Suprapubic skin (tissue), 4 donors: ENCODE measurements around the gene NRGN. TPM values are rescaled to one million over a fixed set of nuclear protein-coding genes. Genes with fewer than 3 reads are reported as not detected.

Experiments used
- DNase-seq, 2 donors: peaks; one replicate each; pipeline ENCODE4 v3.0.0-alpha.2; 2019; ENCODE audit warnings: low spot score in 2 of 2
- H3K27ac ChIP-seq: fragments of 200-600 bp; sonication (generic); one replicate; pipeline ENCODE4 v1.5.1; 2019
- H3K27me3 ChIP-seq: fragments of 200-600 bp; sonication (generic); one replicate; pipeline ENCODE4 v1.5.1; 2019
- H3K36me3 ChIP-seq: fragments of 200-600 bp; sonication (generic); one replicate; pipeline ENCODE4 v1.5.1; 2019
- H3K4me1 ChIP-seq: fragments of 200-600 bp; sonication (generic); one replicate; pipeline ENCODE4 v1.5.1; 2019
- H3K4me3 ChIP-seq: fragments of 200-600 bp; sonication (generic); one replicate; pipeline ENCODE4 v1.5.1; 2019; ENCODE audit warnings: mild to moderate bottlenecking
- H3K9me3 ChIP-seq: fragments of 200-600 bp; sonication (generic); one replicate; pipeline ENCODE4 v1.5.1; 2019
- CTCF ChIP-seq, 2 donors: fragments of 200-600 bp in 1 of 2; fragments of 450-650 bp in 1 of 2; sonication (generic) in 1 of 2; IDR thresholded peaks; one replicate each; pipeline ENCODE4 v1.5.1; 2016 to 2019; ENCODE audit warnings: antibody characterized with exemption in 2 of 2, mild to moderate bottlenecking in 1 of 2, moderate library complexity in 1 of 2
- EP300 ChIP-seq: sonication (generic); formaldehyde crosslinking; IDR thresholded peaks from one replicate; pipeline ENCODE4 v1.6.1; 2017; ENCODE audit warnings: antibody characterized with exemption
- POLR2A ChIP-seq, 2 donors: fragments of 450-650 bp; IDR thresholded peaks; one replicate each; pipeline ENCODE4 v1.6.1; 2017; ENCODE audit warnings: antibody characterized with exemption in 2 of 2, mild to moderate bottlenecking in 2 of 2, moderate library complexity in 2 of 2
- POLR2AphosphoS5 ChIP-seq, 3 donors: sonication (generic); formaldehyde crosslinking; IDR thresholded peaks; one replicate each; pipeline ENCODE4 v1.6.1; 2017; ENCODE audit warnings: antibody characterized with exemption in 3 of 3
- WGBS: methylation state at CpG from one replicate; pipeline ENCODE4 v1.1.5; 2018; 5-methylcytosine and 5-hydroxymethylcytosine counted together
- total RNA-seq, 4 donors: library from RNA; depleted of rRNA; stranded (reverse); fragments of >200 nt; gene quantifications; one replicate each; pipeline ENCODE4 v1.1.0, GENCODE V29; 2016

Gene NRGN
- total RNA-seq, 4 donors from 2014 or later: 0.65 to 1.3 TPM; not detected in 2

- DNase-seq: no peak
- Histone ChIP-seq H3K4me1 (peaks cover 41% of the 10 kb centered on the region), H3K27me3 (peaks cover 53% of the 10 kb centered on the region), H3K36me3 (peaks cover 8% of the 10 kb centered on the region), H3K27ac (no peak overlapping the region), H3K9me3 (no peaks in the 10 kb centered on the region), H3K4me3 (peak overlapping the region; percentile 51)
- WGBS: 1% methylated on average over 25 of the region's 45 CpGs
- TF ChIP-seq POLR2AphosphoS5 (IDR thresholded peaks at IDR 0.05) (no peak), CTCF (IDR thresholded peaks at IDR 0.05) (no peak), EP300 (no peak), POLR2A (IDR thresholded peaks at IDR 0.05) (no peak)
Observed at GRCh38 chr11:124762624-124763155, 22.9 kb downstream of the NRGN start.

- Histone ChIP-seq H3K9me3 (no peaks in the 10 kb centered on the region), H3K4me1 (peaks cover 35% of the 10 kb centered on the region), H3K27ac (no peak overlapping the region), H3K36me3 (peaks cover 11% of the 10 kb centered on the region), H3K4me3 (peak overlapping the region; percentile 51), H3K27me3 (peaks cover 47% of the 10 kb centered on the region)
- WGBS: 9% methylated on average over 20 of the region's 21 CpGs
- TF ChIP-seq POLR2AphosphoS5 (IDR thresholded peaks at IDR 0.05) (no peak), CTCF (IDR thresholded peaks at IDR 0.05) (peak; percentile 52 to 73)
- peak; percentile 84 to 87 for DNase-seq
Observed at GRCh38 chr11:124763156-124763947, 23.6 kb downstream of the NRGN start.

- 91% methylated on average over 2 of the region's 2 CpGs for WGBS
- TF ChIP-seq CTCF (IDR thresholded peaks at IDR 0.05) (no peak), EP300 (no peak), POLR2AphosphoS5 (IDR thresholded peaks at IDR 0.05) (no peak), POLR2A (IDR thresholded peaks at IDR 0.05) (no peak)
- Histone ChIP-seq H3K4me3 (no peak overlapping the region), H3K27ac (no peak overlapping the region), H3K4me1 (peaks cover 15% of the 10 kb centered on the region), H3K9me3 (no peaks in the 10 kb centered on the region), H3K36me3 (peaks cover 11% of the 10 kb centered on the region), H3K27me3 (peaks cover 19% of the 10 kb centered on the region)
- no peak for DNase-seq
Observed at GRCh38 chr11:124766156-124766555, 26.4 kb downstream of the NRGN start.

GRCh38 chr11:124768914-124769313 is 29.2 kb downstream of the NRGN start:
- no peaks in the 10 kb centered on the region for H3K4me1 ChIP-seq
- WGBS: 89% methylated on average over 8 of the region's 8 CpGs
- H3K9me3 ChIP-seq: no peaks in the 10 kb centered on the region
- no peaks in the 10 kb centered on the region for H3K27me3 ChIP-seq
- TF ChIP-seq CTCF (IDR thresholded peaks at IDR 0.05) (no peak), EP300 (no peak), POLR2A (IDR thresholded peaks at IDR 0.05) (no peak), POLR2AphosphoS5 (IDR thresholded peaks at IDR 0.05) (no peak)
- DNase-seq: no peak
- H3K4me3 ChIP-seq: no peak overlapping the region
- peaks cover 16% of the 10 kb centered on the region for H3K36me3 ChIP-seq
- no peak overlapping the region for H3K27ac ChIP-seq
